ENCODE results near the gene PCDHGB5.
"Not testable (repeated sequence)": the region's sequence is repeated elsewhere in the genome, so short reads cannot be mapped to it uniquely, and the experiment has no call there.

The PCDHGB5 gene

GRCh38 chr5:141412854-141413539 lies 15.2 kb downstream of the PCDHGB5 start, which contains the start of gene PCDHGA10:
TSS of gene PCDHGA10 (plus strand) at chr5:141412987. CDS start at chr5:141413176, 189 bp downstream.
- peaks cover 28 to 42% of the 10 kb centered on the region in 2 donors for H3K9me3 ChIP-seq (ENCODE audit: control insufficient read depth in 1 of 2, low read length in 2 of 2)
- no peak within 1 kb of the TSS for H3K9ac ChIP-seq (ENCODE audit: low read depth in 1 of 2, low read length in 2 of 2)
- H3K4me3 ChIP-seq (ENCODE audit: low read depth in 1 of 2, low read length in 2 of 2), result peak within 1 kb of the TSS; percentile 56 to 68
- H3K27me3 ChIP-seq (ENCODE audit: control insufficient read depth in 1 of 2, insufficient read depth in 2 of 2, low read length in 2 of 2), result peaks cover 0 to 5% of the 10 kb centered on the region in 2 donors
- H3K4me1 ChIP-seq (ENCODE audit: control insufficient read depth in 1 of 2, insufficient read depth in 2 of 2, low read length in 2 of 2), result no peaks in the 10 kb centered on the region
- no peak within 1 kb of the TSS for H3K27ac ChIP-seq (ENCODE audit: low read depth, low read length)
- H3K36me3 ChIP-seq (ENCODE audit: control insufficient read depth in 1 of 2, insufficient read depth in 2 of 2, low read length in 2 of 2), result no peaks in the 10 kb centered on the region

- Histone ChIP-seq H3K4me3 (ENCODE audit: low read depth in 1 of 2, low read length in 2 of 2) (peak overlapping the region; percentile 56 to 68), H3K4me1 (ENCODE audit: control insufficient read depth in 1 of 2, insufficient read depth in 2 of 2, low read length in 2 of 2) (no peaks in the 10 kb centered on the region), H3K36me3 (ENCODE audit: control insufficient read depth in 1 of 2, insufficient read depth in 2 of 2, low read length in 2 of 2) (no peaks in the 10 kb centered on the region), H3K27me3 (ENCODE audit: control insufficient read depth in 1 of 2, insufficient read depth in 2 of 2, low read length in 2 of 2) (peaks cover 0 to 5% of the 10 kb centered on the region in 2 donors), H3K27ac (ENCODE audit: low read depth, low read length) (no peak overlapping the region), H3K9me3 (ENCODE audit: control insufficient read depth in 1 of 2, low read length in 2 of 2) (peaks cover 34 to 45% of the 10 kb centered on the region in 2 donors), H3K9ac (ENCODE audit: low read depth in 1 of 2, low read length in 2 of 2) (no peak overlapping the region)
Measured at GRCh38 chr5:141413540-141414069, 15.9 kb downstream of the PCDHGB5 start.

DNA sequence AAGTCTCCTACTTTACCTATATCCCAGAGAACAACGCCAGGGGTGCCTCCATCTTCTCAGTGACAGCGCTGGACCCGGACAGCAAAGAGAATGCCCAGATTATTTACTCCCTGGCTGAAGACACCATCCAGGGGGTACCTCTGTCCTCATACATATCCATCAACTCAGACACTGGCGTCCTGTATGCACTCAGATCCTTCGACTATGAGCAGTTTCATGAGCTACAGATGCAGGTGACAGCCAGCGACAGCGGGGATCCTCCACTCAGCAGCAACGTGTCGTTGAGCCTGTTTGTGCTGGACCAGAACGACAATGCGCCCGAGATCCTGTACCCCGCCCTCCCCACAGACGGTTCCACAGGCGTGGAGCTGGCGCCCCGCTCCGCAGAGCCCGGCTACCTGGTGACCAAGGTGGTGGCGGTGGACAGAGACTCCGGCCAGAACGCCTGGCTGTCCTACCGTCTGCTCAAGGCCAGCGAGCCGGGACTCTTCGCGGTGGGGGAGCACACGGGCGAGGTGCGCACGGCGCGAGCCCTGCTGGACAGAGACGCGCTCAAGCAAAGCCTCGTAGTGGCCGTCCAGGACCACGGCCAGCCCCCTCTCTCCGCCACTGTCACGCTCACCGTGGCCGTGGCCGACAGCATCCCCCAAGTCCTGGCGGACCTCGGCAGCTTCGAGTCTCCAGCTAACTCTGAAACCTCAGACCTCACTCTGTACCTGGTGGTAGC lies 17.0 kb downstream of the PCDHGB5 start:
- H3K9ac ChIP-seq (ENCODE audit: low read depth in 1 of 2, low read length in 2 of 2); H3K27ac ChIP-seq (ENCODE audit: low read depth, low read length); H3K27me3 ChIP-seq (ENCODE audit: control insufficient read depth in 1 of 2, insufficient read depth in 2 of 2, low read length in 2 of 2); H3K36me3 ChIP-seq (ENCODE audit: control insufficient read depth in 1 of 2, insufficient read depth in 2 of 2, low read length in 2 of 2); H3K4me1 ChIP-seq (ENCODE audit: control insufficient read depth in 1 of 2, insufficient read depth in 2 of 2, low read length in 2 of 2): not testable (repeated sequence)
- Histone ChIP-seq H3K9me3 (ENCODE audit: control insufficient read depth in 1 of 2, low read length in 2 of 2) (peaks cover 34 to 45% of the 10 kb centered on the region in 2 donors), H3K4me3 (ENCODE audit: low read depth in 1 of 2, low read length in 2 of 2) (peak overlapping the region in 1 of 2 donors; percentile 38)

DNA sequence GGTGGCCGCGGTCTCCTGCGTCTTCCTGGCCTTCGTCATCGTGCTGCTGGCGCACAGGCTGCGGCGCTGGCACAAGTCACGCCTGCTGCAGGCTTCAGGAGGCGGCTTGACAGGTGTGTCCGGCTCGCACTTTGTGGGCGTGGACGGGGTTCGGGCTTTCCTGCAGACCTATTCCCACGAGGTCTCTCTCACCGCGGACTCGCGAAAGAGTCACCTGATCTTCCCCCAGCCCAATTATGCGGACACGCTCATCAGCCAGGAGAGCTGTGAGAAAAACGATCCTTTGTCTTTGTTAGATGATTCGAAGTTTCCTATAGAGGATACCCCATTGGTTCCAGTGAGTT lies 17.5 kb downstream of the PCDHGB5 start:
- H3K4me3 ChIP-seq (ENCODE audit: low read depth in 1 of 2, low read length in 2 of 2); H3K36me3 ChIP-seq (ENCODE audit: control insufficient read depth in 1 of 2, insufficient read depth in 2 of 2, low read length in 2 of 2); H3K27me3 ChIP-seq (ENCODE audit: control insufficient read depth in 1 of 2, insufficient read depth in 2 of 2, low read length in 2 of 2); H3K4me1 ChIP-seq (ENCODE audit: control insufficient read depth in 1 of 2, insufficient read depth in 2 of 2, low read length in 2 of 2); H3K9ac ChIP-seq (ENCODE audit: low read depth in 1 of 2, low read length in 2 of 2); H3K27ac ChIP-seq (ENCODE audit: low read depth, low read length): not testable (repeated sequence)
- peaks cover 33 to 45% of the 10 kb centered on the region in 2 donors for H3K9me3 ChIP-seq (ENCODE audit: control insufficient read depth in 1 of 2, low read length in 2 of 2)

- not testable (repeated sequence) for H3K9ac ChIP-seq (ENCODE audit: low read depth in 1 of 2, low read length in 2 of 2); H3K36me3 ChIP-seq (ENCODE audit: control insufficient read depth in 1 of 2, insufficient read depth in 2 of 2, low read length in 2 of 2); H3K27me3 ChIP-seq (ENCODE audit: control insufficient read depth in 1 of 2, insufficient read depth in 2 of 2, low read length in 2 of 2); H3K27ac ChIP-seq (ENCODE audit: low read depth, low read length); H3K4me1 ChIP-seq (ENCODE audit: control insufficient read depth in 1 of 2, insufficient read depth in 2 of 2, low read length in 2 of 2)
- Histone ChIP-seq H3K9me3 (ENCODE audit: control insufficient read depth in 1 of 2, low read length in 2 of 2) (peaks cover 48 to 66% of the 10 kb centered on the region in 2 donors), H3K4me3 (ENCODE audit: low read depth in 1 of 2, low read length in 2 of 2) (peak within 1 kb of the TSS; percentile 39 to 53)
Measured at GRCh38 chr5:141417494-141418172, 19.9 kb downstream of the PCDHGB5 start, which contains the start of gene PCDHGB7. TSS of gene PCDHGB7 (plus strand) at chr5:141417677. CDS start at chr5:141417860, 183 bp downstream.

DNA sequence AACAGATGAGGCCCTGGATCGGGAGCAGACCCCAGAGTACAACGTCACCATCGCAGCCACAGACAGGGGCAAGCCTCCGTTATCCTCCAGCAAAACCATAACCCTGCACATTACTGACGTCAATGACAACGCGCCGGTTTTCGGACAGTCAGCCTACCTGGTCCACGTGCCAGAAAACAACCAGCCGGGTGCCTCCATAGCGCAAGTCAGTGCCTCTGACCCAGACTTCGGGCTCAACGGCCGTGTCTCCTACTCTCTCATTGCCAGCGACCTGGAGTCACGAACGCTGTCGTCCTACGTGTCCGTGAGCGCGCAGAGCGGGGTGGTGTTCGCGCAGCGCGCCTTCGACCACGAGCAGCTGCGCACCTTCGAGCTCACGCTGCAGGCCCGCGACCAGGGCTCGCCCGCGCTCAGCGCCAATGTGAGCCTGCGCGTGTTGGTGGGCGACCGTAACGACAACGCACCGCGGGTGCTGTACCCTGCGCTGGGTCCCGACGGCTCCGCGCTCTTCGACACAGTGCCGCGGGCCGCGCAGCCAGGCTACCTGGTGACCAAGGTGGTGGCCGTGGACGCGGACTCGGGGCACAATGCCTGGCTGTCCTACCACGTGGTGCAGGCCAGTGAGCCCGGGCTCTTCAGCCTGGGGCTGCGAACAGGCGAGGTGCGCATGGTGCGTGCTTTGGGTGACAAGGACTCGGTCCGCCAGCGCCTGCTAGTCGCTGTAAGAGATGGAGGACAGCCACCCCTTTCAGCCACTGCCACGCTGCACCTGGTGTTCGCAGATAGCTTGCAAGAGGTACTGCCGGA lies 21.5 kb downstream of the PCDHGB5 start:
- Histone ChIP-seq H3K27ac (ENCODE audit: low read depth, low read length) (no peak overlapping the region), H3K36me3 (ENCODE audit: control insufficient read depth in 1 of 2, insufficient read depth in 2 of 2, low read length in 2 of 2) (peaks cover 3 to 4% of the 10 kb centered on the region in 2 donors), H3K27me3 (ENCODE audit: control insufficient read depth in 1 of 2, insufficient read depth in 2 of 2, low read length in 2 of 2) (peaks cover 0 to 8% of the 10 kb centered on the region in 2 donors), H3K4me1 (ENCODE audit: control insufficient read depth in 1 of 2, insufficient read depth in 2 of 2, low read length in 2 of 2) (no peaks in the 10 kb centered on the region), H3K4me3 (ENCODE audit: low read depth in 1 of 2, low read length in 2 of 2) (peak overlapping the region in 1 of 2 donors; percentile 26), H3K9ac (ENCODE audit: low read depth in 1 of 2, low read length in 2 of 2) (no peak overlapping the region), H3K9me3 (ENCODE audit: control insufficient read depth in 1 of 2, low read length in 2 of 2) (peaks cover 55 to 80% of the 10 kb centered on the region in 2 donors)

GRCh38 chr5:141420855-141421488 lies 23.2 kb downstream of the PCDHGB5 start, which contains the start of gene PCDHGA11:
TSS of gene PCDHGA11 (plus strand) at chr5:141421051. CDS start at chr5:141421228, 177 bp downstream.
- Histone ChIP-seq H3K9me3 (ENCODE audit: control insufficient read depth in 1 of 2, low read length in 2 of 2) (peaks cover 54 to 83% of the 10 kb centered on the region in 2 donors), H3K36me3 (ENCODE audit: control insufficient read depth in 1 of 2, insufficient read depth in 2 of 2, low read length in 2 of 2) (peaks cover 3 to 4% of the 10 kb centered on the region in 2 donors), H3K4me1 (ENCODE audit: control insufficient read depth in 1 of 2, insufficient read depth in 2 of 2, low read length in 2 of 2) (no peaks in the 10 kb centered on the region), H3K9ac (ENCODE audit: low read depth in 1 of 2, low read length in 2 of 2) (no peak within 1 kb of the TSS), H3K4me3 (ENCODE audit: low read depth in 1 of 2, low read length in 2 of 2) (peak within 1 kb of the TSS; percentile 53 to 59), H3K27me3 (ENCODE audit: control insufficient read depth in 1 of 2, insufficient read depth in 2 of 2, low read length in 2 of 2) (peaks cover 0 to 8% of the 10 kb centered on the region in 2 donors), H3K27ac (ENCODE audit: low read depth, low read length) (no peak within 1 kb of the TSS)

DNA sequence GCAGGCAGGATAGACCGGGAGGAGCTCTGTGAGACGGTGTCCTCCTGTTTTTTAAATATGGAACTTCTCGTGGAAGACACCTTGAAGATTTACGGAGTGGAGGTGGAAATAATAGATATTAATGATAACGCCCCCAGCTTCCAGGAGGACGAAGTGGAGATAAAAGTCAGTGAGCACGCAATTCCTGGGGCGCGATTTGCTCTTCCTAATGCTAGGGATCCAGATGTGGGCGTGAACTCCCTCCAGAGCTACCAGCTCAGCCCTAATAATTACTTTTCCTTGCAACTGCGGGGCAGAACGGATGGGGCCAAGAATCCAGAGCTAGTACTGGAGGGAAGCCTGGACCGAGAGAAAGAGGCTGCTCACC lies 23.7 kb downstream of the PCDHGB5 start:
- Histone ChIP-seq H3K36me3 (ENCODE audit: control insufficient read depth in 1 of 2, insufficient read depth in 2 of 2, low read length in 2 of 2) (peaks cover 3 to 4% of the 10 kb centered on the region in 2 donors), H3K4me3 (ENCODE audit: low read depth in 1 of 2, low read length in 2 of 2) (peak overlapping the region; percentile 53 to 59), H3K27me3 (ENCODE audit: control insufficient read depth in 1 of 2, insufficient read depth in 2 of 2, low read length in 2 of 2) (peaks cover 0 to 8% of the 10 kb centered on the region in 2 donors), H3K27ac (ENCODE audit: low read depth, low read length) (no peak overlapping the region), H3K9me3 (ENCODE audit: control insufficient read depth in 1 of 2, low read length in 2 of 2) (peaks cover 57 to 86% of the 10 kb centered on the region in 2 donors), H3K4me1 (ENCODE audit: control insufficient read depth in 1 of 2, insufficient read depth in 2 of 2, low read length in 2 of 2) (no peaks in the 10 kb centered on the region), H3K9ac (ENCODE audit: low read depth in 1 of 2, low read length in 2 of 2) (no peak overlapping the region)

DNA sequence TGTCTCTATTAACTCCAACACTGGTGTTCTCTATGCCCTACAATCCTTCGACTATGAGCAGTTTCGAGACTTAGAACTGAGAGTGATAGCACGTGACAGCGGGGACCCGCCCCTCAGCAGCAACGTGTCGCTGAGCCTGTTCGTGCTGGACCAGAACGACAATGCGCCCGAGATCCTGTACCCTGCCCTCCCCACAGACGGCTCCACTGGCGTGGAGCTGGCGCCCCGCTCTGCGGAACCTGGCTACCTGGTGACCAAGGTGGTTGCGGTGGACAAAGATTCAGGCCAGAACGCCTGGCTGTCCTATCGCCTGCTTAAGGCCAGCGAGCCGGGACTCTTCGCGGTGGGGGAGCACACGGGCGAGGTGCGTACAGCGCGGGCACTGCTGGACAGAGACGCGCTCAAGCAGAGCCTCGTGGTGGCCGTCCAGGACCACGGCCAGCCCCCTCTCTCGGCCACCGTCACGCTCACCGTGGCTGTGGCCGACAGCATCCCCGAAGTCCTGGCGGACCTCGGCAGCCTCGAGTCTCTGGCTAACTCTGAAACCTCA lies 25.1 kb downstream of the PCDHGB5 start:
- peaks cover 0 to 8% of the 10 kb centered on the region in 2 donors for H3K27me3 ChIP-seq (ENCODE audit: control insufficient read depth in 1 of 2, insufficient read depth in 2 of 2, low read length in 2 of 2)
- H3K9ac ChIP-seq (ENCODE audit: low read depth in 1 of 2, low read length in 2 of 2), result no peak overlapping the region
- no peaks in the 10 kb centered on the region for H3K4me1 ChIP-seq (ENCODE audit: control insufficient read depth in 1 of 2, insufficient read depth in 2 of 2, low read length in 2 of 2)
- H3K36me3 ChIP-seq (ENCODE audit: control insufficient read depth in 1 of 2, insufficient read depth in 2 of 2, low read length in 2 of 2), result peaks cover 3 to 4% of the 10 kb centered on the region in 2 donors
- peaks cover 65 to 96% of the 10 kb centered on the region in 2 donors for H3K9me3 ChIP-seq (ENCODE audit: control insufficient read depth in 1 of 2, low read length in 2 of 2)
- H3K4me3 ChIP-seq (ENCODE audit: low read depth in 1 of 2, low read length in 2 of 2), result no peak overlapping the region
- H3K27ac ChIP-seq (ENCODE audit: low read depth, low read length), result no peak overlapping the region

Data from duodenal mucosa (tissue), 2 donors.